Embryonic facial prominence (tissue), 1 donor: ENCODE measurements around the gene PPARA.
"Not testable (repeated sequence)": the region's sequence is repeated elsewhere in the genome, so short reads cannot be mapped to it uniquely, and the experiment has no call there.

Experiments
- DNase-seq: peaks from one replicate; pipeline ENCODE4 v3.0.0-alpha.2; 2016; ENCODE audit errors: extremely low spot score

The PPARA gene

DNA sequence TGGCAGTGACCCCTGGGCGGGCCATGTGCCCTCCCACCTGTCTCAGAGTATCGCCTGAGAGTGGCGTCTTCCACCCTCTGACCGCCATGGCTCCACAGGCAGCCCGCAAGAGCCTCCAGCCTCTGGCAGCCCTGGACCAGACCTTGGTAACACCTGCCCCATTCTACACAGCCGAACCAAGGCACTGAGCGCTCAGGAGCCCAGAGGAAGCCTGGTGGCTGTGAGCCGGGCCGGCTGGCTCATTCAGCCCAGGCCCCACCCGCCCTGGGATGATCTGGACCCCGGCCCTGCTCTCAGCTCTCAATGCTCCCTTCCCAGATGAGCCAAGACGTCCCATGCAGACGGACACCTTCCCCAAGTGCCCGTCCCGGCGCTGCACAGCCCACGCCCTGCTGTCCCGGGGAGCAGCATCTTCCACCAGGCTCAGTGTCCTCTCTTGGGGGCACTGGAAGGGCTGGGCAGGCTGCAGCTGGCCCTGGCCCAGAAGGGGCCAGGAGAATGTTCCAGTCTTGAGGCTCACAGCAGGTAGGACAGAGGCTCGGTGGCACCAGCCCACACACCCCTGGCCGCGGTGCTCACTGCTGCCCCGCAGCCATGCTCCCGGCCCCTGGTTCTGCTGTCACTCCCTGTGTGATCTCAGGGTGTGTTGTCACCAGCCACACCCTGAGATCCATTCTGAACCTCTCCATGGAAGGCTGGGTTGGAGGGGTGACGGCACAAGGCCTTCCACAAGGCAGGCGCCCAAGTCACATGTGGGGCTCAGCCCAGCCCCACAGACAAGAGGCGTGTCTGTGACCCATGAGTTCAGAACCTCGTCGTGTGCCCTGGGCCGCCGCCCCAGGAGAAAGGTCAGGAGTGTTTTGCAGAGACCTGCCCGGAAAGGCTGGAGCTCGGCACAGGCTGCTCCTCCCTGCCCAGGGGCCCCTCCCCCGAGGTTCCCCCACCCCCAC is 24.2 kb upstream of the PPARA start:
- no peak for DNase-seq

DNA sequence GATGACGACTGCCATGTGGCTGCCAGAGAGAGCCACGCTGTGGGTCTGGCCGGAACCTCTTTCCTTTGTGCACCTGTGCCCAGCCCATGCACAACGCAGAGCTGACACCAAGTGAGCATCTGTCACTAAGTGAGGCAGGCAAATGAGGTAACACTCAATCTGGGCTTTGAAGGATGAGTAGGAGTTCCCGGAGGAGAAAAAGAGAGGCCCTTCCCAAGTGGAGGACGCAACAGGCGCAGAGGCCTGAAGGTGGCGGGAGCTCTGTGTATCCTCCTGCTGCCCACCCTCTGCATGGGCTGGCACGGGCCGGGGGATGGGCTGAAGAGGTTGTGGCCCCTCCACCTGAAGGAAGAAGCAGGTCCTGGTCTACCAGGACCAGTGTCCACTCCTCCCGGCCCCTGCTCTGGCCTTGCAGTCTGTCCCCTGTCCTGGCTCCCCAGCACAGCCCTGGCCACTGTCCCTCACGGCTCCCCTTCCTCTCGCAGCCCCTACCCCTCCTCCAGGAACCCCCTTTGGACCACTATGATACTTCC is 23.4 kb upstream of the PPARA start:
- no peak for DNase-seq

DNA sequence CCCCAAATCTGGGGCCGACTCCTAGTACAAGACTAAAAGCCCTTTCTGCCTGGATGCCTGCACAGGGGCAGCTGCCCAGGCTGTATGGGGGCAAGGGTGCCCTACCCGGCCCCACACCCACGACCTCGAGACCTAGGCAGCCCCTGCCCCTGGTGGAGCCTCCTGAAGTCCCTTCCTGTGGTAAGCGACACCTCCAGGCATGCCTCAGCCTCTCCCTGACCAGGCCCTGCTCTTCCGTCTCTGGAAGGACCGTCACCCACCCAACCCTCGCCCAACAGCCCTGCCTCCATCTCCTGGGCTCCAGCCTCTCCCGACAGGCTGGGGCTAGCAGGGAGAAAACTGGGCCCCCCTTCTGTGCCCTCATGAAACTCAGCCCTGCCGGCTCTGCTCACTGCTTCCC is 22.8 kb upstream of the PPARA start:
- no peak for DNase-seq

- no peak for DNase-seq
These were observed 21.7 kb upstream of the PPARA start for GRCh38 chr22:46128606-46129005.

- no peak for DNase-seq
These were observed 20.8 kb upstream of the PPARA start for GRCh38 chr22:46129390-46130041.

- no peak for DNase-seq
These were observed 19.2 kb upstream of the PPARA start for GRCh38 chr22:46131151-46131587.

DNA sequence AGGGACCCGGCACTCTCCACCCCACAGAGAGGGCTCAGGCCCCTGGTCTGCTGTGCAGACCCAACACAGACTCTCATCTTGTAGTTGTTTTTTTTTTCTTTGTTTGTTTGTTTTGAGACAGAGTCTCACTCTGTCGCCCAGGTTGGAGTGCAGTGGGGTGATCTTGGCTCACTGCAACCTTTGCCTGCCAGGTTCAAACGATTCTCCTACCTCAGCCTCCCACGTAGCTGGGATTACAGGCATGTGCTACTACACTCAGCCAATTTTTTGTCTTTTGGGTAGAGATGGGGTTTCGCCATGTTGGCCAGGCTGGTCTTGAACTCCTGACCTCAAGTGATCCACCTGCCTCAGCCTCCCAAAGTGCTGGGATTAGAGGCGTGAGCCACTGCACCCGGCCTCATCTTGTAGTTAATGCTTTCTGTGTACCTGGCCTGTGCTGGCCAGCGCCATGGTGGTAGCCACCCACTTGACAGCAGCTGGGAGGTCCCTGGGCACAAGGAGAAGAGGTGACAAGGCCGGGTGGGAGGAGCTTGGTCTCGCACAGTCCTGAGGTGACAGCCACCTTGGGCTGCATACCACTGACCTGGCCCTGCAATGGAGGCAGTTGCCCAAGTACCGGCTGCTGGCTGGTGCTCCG is 18.0 kb upstream of the PPARA start:
- DNase-seq: not testable (repeated sequence)

GRCh38 chr22:46132830-46133587 is 17.3 kb upstream of the PPARA start:
- DNase-seq: no peak

GRCh38 chr22:46133588-46133855 is 16.8 kb upstream of the PPARA start:
- no peak for DNase-seq

DNA sequence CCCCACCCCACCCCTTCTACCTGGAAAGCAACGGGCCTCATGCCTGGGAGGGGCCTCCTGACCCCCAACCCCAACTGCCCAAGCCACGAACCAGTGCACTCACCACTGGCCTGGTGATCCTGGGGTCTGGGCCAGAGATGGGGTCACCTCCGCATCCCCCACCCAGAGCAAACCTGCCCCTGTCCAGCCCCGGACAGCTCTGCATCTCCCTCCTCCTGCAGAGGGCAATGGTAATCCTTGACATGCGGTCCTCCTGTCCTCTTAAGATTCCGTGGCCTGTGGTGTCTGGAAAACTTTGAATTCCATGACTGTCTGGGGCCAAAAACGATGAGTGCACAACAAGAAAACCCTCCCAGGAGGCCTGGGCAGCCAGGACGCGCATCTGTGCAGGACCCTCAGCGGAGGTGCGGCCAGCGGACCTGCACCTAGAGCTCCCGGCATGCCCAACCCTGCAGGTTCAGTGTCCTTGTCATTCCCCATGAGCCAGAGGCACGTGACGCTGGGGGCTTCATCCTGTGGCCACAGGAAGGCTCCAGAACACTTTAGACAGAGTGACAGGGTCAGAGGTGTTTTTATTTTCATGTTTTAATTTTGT is 16.1 kb upstream of the PPARA start:
- DNase-seq: no peak

DNA sequence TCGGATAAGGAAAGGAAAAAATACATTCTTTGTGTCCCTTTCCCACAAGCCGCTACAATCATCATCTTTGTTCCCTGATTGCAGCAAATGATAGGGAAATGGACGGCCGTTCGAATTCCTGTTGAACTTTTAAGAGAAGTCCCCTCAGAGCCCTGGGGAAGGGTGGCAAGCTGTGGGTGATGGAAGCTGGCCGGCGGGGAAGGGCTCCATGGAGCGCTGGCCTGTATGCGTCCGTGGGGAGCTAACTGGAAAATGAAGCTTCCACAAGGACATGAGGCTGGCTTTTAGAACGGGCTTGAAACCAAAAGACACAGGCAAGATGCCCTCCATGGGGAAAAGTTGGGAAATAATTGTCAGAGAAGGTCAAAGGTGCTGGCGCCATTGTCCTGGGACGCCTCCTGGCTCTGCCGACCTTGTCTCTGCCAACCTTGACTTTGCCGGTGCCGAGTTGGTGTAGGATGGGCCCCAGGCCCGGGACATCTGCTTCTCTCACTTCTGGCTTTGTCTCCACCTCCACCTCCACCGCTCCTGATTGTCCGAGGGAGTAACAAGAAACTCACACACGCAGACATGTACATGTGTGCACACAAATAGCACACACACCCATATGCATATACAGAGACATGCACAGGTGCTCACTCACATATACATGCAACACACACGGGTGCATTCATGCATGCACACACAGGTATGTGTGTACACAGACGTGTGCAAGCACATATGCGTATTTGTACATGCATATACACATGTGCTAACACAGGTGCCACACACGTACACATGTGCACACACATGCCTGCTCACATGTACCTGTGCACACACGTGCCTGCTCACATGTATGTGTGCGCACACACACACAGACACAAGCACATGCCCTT is 14.5 kb upstream of the PPARA start:
- DNase-seq: no peak

DNA sequence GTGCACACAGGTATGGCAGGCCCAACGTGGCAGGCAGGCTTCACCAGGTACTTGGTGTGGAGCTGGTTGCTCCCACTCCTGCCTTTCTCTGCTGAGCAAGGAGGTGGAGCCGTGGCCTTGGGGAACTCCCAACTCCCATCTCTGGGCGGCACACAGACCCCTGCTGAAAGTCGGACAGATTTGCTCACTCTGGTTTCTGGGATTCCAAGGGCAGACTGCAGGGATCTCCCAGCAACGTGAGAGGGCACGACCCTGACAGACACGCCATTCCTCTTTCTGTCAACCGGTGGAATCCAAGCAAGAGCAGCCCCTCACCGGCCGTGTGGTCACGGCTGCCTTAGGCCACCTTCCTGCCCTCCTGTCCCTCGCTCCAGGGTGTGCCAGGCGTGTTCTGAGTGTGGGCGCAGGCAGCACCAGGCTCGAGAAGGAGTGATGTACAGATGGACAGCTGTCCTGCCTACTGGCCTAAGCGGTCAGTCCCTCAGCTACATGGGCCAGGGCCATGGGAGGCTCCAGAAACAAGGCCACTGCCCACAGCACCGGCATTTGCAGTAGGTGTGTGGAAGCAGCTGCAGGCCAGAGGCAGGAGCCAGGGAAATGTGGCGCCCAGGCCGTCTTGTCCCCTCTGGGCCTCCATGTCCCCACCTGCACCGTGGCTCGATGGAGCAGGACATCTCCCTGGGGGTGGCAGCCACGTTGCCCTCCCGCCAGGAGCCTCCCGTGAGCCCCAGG is 13.7 kb upstream of the PPARA start:
- DNase-seq: no peak

DNA sequence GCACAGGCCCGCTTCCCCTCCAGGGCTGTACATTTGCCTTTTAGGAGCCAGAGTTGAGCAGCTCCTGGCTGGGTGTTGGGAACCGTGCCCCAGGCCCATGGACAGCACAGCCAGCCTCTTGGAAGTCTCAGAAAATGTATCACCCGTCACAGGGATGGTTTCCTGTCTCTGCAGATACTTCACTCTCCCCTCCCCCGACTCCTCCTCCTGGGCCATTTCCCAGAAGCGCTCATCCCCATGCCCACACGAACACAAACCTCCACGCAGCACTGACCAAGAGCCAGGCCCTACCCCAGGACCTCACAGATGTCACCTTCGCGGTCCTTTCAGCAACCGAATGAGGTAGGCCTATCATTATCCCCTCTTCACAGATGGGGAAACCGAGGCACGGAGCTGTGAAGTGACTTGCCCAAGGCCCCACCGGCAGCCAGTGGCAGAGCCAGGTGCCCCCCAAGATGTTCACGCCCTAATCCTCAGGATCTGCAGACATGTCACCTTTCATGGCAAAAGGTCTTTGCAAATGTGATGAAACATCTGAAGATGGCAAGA is 13.0 kb upstream of the PPARA start:
- DNase-seq: no peak

- DNase-seq: no peak
These were observed 12.1 kb upstream of the PPARA start for GRCh38 chr22:46138058-46138797.

GRCh38 chr22:46139417-46139816 is 10.9 kb upstream of the PPARA start:
- DNase-seq: not testable (repeated sequence)

GRCh38 chr22:46139895-46140350 is 10.4 kb upstream of the PPARA start:
- no peak for DNase-seq

DNA sequence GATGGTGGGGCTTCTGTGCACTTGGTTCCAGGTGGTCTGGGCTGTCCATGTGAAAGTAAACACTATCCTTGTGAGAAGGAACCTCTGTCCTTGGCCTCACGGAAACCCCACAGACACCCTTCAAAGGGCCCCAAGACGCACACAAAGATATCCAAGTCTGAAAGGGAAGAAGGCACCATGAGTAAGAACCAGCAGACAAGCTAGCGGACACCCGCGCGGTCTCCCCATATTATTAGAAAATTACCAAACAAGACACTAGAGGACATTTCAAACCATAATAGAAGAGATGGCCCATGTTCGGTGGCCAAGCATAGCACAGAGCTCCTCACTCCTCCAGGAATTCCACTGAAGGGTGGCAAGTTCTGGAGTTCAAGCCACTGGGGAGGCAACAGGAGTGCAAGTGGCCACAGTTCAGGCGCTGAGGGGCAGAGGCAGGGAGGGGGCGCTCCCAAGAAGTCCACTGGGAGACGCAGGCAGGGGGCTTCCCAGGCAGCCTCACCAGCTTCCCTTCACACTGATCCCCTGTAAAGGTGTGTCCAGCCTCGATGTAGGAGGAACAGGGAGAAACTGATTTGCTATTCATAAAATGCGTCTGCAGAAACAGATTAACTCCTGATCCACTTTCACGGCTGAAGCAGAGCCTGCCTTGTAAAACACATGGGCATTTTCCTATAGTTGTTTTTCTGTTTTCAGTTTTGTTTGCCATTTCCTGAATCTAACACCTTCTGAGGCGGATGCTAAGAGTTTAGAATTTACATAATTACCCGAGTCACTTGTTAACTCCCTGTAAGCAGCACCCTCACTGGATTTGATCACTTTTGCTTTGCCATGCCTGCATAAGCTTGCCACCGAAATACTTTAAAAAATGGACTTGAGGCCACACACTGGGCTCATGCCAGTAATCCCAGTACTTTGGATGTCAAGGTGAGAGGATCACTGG is 9.1 kb upstream of the PPARA start:
- no peak for DNase-seq
